Activated naive CD4-positive, alpha-beta T cell treated with anti-CD3 and anti-CD28 coated beads, Interleukin-2, amount 50 U/mL, for 72 hours (primary cell): ENCODE measurements around the gene ROBO4. TPM values are rescaled to one million over a fixed set of nuclear protein-coding genes. Genes with fewer than 3 reads are reported as not detected.

Experiments used
- ATAC-seq, 2 donors: fragments of 150-1000 bp; cut with Tn5 transposase; 2 replicates each; pipeline ENCODE4 v1.10.0; 2021; ENCODE audit warnings: mild to moderate bottlenecking in 2 of 2, moderate library complexity in 2 of 2
- DNase-seq, 2 donors: peaks; one replicate each; pipeline ENCODE4 v3.0.0; 2021 to 2022; ENCODE audit warnings: low spot score in 2 of 2
- H3K27ac Mint-ChIP-seq, 2 donors: one replicate each; pipeline ENCODE4 v1.8.0; 2022; ENCODE audit warnings: mild to moderate bottlenecking in 2 of 2, mixed read lengths in 2 of 2
- H3K36me3 Mint-ChIP-seq, 2 donors: one replicate each; pipeline ENCODE4 v1.8.0; 2022; ENCODE audit warnings: mixed read lengths in 2 of 2
- H3K9me3 Mint-ChIP-seq, 2 donors: one replicate each; pipeline ENCODE4 v1.8.0; 2022; ENCODE audit warnings: mixed read lengths in 2 of 2
- total RNA-seq, 2 donors: library from RNA; stranded (reverse); gene quantifications; one replicate each; pipeline ENCODE4 v1.2.3, GENCODE V29; 2022

The ROBO4 gene
- total RNA-seq, 2 donors from 2014 or later: not detected

DNA sequence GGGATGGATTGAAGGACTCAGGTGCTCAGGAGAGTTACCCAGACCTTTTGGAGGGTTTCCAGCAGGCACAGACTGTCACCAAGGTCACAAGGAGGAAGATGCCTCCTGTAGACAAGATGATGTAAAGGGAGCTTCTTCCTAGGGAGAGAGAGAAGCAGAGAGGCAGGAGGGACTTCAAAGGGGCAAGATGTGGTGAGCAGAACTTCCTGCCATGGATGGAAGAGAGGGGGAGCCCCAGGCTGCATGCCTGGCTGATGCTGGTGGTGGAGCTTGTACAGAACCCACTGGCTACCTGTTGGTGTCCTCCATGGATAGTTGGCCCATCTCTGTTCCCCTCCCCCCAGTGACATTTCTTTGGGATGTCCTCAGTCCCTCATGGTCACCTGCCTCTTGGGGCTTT is 25.6 kb upstream of the ROBO4 start:
- H3K27ac Mint-ChIP-seq: no peak overlapping the region
- no peaks in the 10 kb centered on the region for H3K9me3 Mint-ChIP-seq
- ATAC-seq (peak in 1 of 2 donors; percentile 33), DNase-seq (no peak)
- H3K36me3 Mint-ChIP-seq: no peaks in the 10 kb centered on the region

DNA sequence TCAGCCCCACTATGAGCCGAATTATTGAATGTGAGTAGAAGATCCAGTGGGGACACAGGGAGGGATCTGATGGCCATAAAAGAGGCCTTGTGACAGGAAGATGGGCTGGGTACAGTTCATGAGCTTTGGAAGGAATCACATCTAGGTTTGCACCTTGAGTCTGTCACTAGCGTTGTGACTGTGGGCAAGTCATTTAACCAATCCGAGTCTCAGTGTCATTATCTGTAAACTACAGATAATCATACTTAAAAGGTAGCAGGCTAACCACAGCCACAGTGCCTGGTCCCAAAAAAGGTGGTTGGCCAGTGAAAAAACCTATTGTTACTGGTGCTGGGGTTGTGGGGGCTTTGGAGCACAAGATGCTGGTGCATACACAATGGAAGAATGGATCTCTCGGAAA is 25.2 kb upstream of the ROBO4 start:
- Mint-ChIP-seq H3K36me3 (no peaks in the 10 kb centered on the region), H3K27ac (no peak overlapping the region), H3K9me3 (no peaks in the 10 kb centered on the region)
- DNase-seq (no peak), ATAC-seq (peak; percentile 19 to 47)

DNA sequence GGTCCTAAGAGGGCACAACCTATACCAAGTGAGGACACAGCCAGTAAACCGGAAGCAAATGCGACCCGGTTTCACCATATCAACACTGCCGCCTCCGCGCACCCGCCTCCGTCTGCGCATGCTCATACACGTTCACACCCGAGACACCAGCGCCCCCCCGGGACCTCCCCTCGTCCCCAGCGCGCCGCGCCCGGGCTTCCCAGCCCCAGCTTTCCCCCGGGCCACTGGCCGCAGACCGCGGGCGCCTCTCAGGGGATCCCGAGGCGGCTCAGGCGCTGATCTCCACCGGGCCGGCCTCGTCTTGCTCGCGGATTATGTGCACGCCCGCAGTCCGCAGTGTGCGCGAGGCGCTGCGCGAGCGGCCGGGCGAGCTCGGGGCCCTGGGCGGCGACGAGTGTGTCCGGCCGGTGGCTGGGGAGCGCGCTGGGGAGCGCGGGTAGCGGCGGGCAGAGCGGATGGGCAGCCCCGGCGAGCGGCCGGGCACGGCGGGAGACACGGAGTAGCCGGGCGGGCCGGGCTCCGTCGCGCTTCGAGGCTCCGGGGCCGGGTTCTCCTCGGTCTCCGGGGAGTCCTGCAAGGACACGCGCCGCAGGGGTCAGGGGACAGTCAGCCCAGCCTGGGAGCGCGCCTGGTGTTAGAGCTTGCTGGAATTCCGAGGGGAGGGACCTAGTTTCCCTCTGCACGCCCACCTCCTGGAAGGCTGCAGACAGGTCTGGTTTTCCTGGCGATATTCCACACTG is 23.4 kb upstream of the ROBO4 start:
- ATAC-seq: peak; percentile 77 to 87
- peak; percentile 80 to 85 for DNase-seq
- Mint-ChIP-seq H3K9me3 (no peaks in the 10 kb centered on the region), H3K27ac (no peak overlapping the region), H3K36me3 (no peaks in the 10 kb centered on the region)

DNA sequence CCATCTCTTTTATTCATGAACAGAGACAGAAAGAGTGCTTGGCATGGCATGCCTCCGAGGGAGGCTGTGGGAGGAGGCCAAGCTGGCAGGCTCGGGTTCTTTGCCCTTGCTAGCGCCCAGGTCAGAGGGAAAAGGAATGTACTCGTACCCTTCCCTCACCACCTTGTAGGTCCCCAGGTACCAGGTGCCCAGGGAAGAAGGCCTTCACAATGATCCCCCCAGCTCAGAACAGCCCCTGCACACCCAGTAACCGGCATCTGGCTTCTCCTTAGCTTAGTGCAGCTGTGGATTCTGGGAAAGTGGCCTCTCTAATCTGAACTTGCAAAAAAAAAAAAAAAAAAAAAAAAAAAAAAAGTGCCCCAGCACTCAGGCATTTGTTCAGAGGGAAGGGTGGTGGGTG is 22.7 kb upstream of the ROBO4 start:
- ATAC-seq: no peak
- Mint-ChIP-seq H3K36me3 (no peaks in the 10 kb centered on the region), H3K27ac (no peak overlapping the region)

DNA sequence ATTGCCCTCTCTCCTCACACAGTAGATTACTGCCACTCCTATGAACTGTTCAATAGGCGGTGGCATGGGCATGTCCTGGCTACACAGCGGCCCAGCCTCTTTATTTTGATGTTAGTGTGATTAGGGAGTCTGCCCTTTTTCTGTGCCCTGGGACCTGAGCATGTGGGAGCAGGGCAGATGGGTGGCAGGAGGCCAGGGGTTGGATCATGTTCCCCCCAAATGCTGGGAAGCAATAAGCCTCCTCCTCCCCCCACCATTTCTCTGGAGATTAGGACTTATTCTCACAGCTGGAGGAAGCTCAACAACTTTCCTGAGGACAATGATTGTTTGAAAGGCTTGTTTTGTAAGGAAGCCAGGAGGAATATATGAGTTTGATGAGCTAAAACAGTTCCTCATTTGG is 22.2 kb upstream of the ROBO4 start:
- Mint-ChIP-seq H3K9me3 (no peaks in the 10 kb centered on the region), H3K36me3 (no peaks in the 10 kb centered on the region), H3K27ac (no peak overlapping the region)
- no peak for DNase-seq
- no peak for ATAC-seq

More for the DNA sequence above, 22.7 kb upstream of the ROBO4 start:
- no peaks in the 10 kb centered on the region for H3K9me3 Mint-ChIP-seq
- no peak for DNase-seq

DNA sequence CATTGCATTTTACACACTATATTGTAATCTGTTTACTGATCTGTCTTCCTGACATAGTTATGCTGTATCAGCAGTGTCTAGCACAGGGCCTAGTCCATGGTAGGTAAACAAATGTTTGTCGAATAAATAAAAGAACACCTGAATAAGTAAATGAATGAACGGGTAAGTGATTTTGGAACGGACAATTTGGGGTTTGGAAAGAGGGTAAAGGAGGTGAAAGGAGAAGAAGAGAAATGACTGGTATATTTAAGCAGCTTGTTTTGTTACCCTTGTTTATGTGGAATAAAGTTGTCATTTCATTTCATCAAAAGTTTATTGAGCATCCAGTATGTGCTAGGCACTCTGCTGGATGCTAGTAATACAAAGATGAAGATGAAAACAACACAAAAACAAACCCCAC is 21.3 kb upstream of the ROBO4 start, which contains the start of gene HEPN1:
HEPN1 (plus strand) TSS at position 301 of the 400 bp plus-strand sequence.
- no peaks in the 10 kb centered on the region for H3K9me3 Mint-ChIP-seq
- peak within 1 kb of the TSS in 1 of 2 donors; percentile 12 for H3K27ac Mint-ChIP-seq
- ATAC-seq (no peak), DNase-seq (no peak)
- H3K36me3 Mint-ChIP-seq: no peaks in the 10 kb centered on the region

DNA sequence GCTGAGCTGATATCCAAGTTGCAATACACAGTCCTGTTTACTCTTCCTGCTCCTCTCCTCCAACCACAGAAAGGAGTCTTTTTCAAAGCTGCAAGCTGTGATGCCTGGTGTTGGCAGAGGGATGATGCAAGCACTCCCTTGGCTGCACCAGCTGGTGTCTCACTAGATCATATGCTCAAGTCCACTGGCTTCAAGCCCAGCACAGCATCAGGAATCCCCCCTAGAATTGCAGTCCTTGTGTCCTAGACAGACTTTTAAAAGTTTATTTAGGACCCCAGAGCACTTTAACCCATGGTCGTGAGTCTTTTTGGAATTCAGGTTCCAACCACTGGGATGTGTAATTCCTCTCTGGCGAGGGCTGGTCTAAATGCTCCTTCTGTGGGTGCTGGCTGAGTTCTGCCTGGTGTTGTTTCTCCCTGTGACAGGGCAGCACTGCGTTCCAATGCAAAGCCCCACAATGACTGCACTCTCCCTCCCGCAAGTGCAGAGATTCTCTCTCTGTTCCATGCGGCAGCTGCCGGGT is 19.5 kb upstream of the ROBO4 start:
- no peak for ATAC-seq

DNA sequence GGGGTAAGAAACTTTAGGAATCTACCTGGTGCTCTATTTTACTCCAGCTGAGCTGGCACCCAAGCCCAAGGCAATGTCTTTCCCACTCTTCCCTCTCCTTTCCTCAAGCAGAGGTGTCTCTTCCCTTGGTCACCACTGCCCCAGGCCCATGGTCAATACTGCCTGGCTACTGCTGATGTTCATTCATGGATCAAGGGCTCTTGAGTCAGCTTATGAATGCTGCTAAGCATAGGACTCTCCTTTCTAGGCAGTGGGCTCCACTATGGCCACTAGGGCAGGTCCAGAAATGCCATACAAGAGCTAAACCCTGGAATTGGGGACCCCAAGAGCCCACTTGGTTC is 18.7 kb upstream of the ROBO4 start:
- H3K27ac Mint-ChIP-seq: no peak overlapping the region
- peaks cover 6 to 12% of the 10 kb centered on the region in 2 donors for H3K9me3 Mint-ChIP-seq
- peaks cover 5 to 13% of the 10 kb centered on the region in 2 donors for H3K36me3 Mint-ChIP-seq
- DNase-seq (no peak), ATAC-seq (no peak)

More for the DNA sequence above, 19.5 kb upstream of the ROBO4 start:
- Mint-ChIP-seq H3K9me3 (peaks cover 0 to 6% of the 10 kb centered on the region in 2 donors), H3K27ac (no peak overlapping the region), H3K36me3 (peaks cover 5% of the 10 kb centered on the region in 2 donors)
- DNase-seq: no peak

DNA sequence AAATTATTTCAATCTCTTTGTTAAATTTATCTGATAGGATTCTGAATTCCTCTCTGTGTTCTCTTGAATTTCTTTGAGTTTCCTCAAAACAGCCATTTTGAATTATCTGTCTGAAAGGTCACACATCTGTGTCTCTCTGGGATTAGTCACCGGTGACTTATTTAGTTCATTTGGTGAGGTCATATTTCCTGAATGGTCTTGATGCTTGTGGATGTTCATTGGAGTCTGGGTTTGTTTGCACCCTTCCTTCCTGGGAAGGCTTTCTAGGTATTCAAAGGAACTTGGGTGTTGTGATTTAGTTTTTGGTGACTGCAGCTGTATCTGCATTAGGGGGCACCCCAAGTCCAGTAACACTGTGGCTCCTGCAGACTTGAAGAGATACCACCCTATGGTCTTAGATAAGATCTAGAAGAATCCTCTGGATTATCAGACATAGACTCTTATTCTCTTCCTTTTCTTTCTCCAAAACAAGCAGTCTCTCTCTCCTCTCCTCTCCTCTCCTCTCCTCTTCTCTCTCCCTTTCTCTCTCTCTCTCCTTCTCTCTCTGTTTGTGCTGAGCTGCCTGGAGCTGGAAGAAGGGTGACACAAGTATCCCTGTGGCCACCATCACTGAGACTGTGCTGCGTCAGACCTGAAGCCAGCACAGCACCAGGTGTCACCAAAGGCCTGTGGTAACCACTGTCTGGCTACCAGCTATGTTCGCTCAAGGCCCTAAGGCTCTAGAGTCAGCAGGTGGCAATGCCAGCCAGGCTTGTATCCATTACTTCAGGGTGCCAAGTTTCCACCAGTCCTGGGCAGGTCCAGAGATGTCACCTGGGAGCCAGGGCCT is 18.1 kb upstream of the ROBO4 start:
- ATAC-seq (no peak), DNase-seq (no peak)
- H3K36me3 Mint-ChIP-seq: peaks cover 5 to 13% of the 10 kb centered on the region in 2 donors
- no peak overlapping the region for H3K27ac Mint-ChIP-seq
- peaks cover 6 to 12% of the 10 kb centered on the region in 2 donors for H3K9me3 Mint-ChIP-seq

DNA sequence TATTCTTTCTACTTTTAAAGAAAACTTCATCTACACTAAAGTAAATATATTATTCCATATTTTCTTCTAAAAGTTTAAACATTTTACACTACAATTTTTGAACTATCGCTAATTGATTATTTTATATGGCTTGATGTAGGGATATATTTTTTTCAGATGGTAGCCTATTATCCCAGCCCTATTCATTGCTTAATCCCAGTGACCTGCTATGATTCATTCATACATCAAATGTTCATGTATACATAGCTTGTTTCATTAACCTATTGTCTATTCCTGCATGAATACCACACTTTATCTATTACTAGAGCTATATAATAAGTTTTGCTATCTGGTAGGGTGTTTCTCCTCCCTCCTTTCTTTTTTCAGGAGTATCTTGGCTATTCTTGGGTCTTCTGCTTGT is 5.0 kb upstream of the ROBO4 start:
- ATAC-seq (no peak), DNase-seq (no peak)
- no peaks in the 10 kb centered on the region for H3K9me3 Mint-ChIP-seq
- no peaks in the 10 kb centered on the region for H3K36me3 Mint-ChIP-seq
- H3K27ac Mint-ChIP-seq: no peak overlapping the region

DNA sequence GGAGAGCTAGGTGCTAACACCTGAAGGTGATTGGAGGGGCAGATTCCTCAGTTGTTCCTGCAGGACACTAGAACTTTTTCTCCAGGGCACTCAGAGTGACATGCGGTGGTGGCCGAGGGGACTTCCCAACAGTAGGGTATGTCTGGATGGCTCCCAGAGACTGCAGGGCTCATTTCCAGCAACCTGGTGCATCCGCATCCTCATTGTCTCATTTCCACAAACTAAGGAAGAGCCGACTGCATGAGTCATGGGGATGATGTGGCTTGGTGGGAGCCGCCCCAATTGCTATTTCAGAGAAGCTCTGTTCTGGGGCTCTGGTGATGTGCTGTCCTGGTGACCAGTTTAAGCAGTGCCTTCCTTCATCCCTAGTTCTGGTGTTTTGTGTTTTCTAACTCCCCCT is 2.8 kb upstream of the ROBO4 start:
- H3K36me3 Mint-ChIP-seq: no peaks in the 10 kb centered on the region
- no peaks in the 10 kb centered on the region for H3K9me3 Mint-ChIP-seq
- no peak overlapping the region for H3K27ac Mint-ChIP-seq
- no peak for ATAC-seq
- DNase-seq: no peak

DNA sequence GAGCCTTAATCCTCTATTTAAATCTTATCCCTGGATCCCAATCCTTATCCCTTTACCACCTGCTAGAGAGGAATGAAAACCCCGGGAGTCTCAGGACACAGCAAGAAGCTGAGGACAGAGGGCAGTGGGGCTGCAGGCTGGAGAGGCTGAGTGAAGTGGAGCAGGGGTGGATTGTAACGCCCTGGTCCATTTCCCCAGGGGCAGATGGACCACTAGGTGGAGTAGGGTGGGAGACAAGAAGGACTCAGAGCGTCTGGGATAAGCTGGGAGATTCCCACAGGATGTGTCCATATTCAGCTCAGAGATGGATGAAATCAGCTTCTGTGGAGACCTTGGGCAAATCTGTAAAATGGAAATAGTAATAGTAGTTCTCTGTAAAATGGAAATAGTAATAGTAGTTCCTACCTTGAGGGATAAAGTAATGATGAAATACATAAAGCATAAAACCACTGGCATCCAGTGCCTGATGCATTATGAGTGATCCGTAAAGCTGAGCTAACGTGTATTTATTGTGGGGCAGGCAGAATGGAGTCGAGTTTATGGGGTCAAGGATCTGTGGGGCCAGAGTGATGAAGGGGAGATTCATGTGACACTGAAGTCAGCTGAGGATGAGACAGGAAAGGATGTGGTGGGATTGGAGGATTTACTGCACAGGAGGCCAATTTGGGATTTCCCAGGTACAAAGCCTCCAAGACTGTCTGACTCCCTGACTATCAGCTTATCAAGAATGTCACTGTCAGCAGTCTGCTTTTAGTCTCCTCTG is 1.9 kb upstream of the ROBO4 start:
- no peak overlapping the region for H3K27ac Mint-ChIP-seq
- DNase-seq (peak in 1 of 2 donors; percentile 31), ATAC-seq (no peak)
- H3K9me3 Mint-ChIP-seq: no peaks in the 10 kb centered on the region
- H3K36me3 Mint-ChIP-seq: no peaks in the 10 kb centered on the region

DNA sequence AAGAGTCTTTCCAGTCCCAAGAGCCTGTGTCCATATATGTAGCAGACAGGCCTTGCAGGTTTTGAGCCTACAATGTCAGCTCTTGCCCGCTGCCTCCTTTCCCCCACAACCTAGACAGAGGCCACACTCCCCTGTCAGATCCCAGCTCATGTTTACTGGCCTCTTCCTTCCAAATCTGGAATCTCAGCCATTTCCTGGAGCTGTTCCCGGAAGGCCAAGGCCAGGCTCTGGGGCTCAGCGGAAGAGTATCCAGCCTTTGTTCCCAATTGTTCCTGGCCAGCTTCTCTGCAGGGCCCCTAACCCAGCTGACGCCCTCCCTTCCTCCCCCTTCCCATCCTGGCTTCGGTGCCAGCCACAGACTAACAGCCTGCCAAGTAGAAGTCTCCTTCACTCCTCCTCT is 1.0 kb upstream of the ROBO4 start:
- no peaks in the 10 kb centered on the region for H3K9me3 Mint-ChIP-seq
- no peak for ATAC-seq
- no peak overlapping the region for H3K27ac Mint-ChIP-seq
- H3K36me3 Mint-ChIP-seq: no peaks in the 10 kb centered on the region
- no peak for DNase-seq

DNA sequence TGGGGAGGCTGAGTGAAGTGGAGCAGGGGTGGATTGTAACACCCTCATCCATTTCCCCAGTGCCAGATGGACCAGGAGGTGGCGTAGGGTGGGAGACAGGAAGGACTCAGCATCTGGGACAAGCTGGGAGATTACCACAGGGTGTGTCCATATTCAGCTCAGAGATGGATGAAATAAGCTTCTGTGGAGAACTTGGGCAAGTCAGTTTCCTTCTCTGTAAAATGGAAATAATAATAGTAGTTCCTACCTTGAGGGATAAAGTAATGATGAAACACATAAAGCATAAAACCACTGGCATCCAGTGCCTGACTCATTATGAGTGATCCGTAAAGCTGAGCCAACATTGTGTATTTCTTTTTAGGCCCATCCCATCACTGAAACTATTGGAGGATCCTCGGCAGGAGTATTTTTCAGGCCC is 607 bp upstream of the ROBO4 start:
- Mint-ChIP-seq H3K9me3 (no peaks in the 10 kb centered on the region), H3K27ac (no peak overlapping the region)

DNA sequence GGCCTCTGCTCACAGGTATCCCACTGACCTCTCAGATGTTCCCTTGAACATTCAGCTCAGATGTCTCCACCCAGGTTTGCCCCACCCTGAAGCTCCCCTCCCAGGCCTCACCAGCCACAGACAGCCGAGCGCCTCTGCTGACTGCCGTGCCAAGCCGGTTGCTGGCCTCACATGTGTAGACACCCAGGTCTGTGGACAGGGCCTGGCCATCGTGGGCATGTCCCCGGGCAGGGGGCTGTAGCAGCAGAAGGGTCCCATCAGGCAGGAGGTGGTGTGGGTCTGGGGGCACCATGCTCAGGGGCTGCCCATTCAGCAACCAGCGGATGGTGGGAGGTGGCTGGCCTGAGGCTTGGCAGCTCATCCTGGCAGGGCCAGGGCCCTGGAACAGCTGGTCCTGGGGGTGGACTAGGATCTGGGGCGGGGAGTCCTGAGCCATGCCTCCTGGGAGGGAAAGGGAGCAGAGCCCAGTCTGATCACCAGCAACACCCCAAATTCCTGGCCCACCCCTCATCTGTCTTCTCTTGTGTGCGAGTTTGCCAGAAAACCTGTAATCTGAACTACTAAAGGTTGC is 759 bp downstream of the ROBO4 start:
- H3K9me3 Mint-ChIP-seq: no peaks in the 10 kb centered on the region
- no peak overlapping the region for H3K27ac Mint-ChIP-seq
- H3K36me3 Mint-ChIP-seq: no peaks in the 10 kb centered on the region
- DNase-seq: peak in 1 of 2 donors; percentile 45
- ATAC-seq: no peak

More for the DNA sequence above, 607 bp upstream of the ROBO4 start:
- DNase-seq (no peak), ATAC-seq (no peak)
- no peaks in the 10 kb centered on the region for H3K36me3 Mint-ChIP-seq

DNA sequence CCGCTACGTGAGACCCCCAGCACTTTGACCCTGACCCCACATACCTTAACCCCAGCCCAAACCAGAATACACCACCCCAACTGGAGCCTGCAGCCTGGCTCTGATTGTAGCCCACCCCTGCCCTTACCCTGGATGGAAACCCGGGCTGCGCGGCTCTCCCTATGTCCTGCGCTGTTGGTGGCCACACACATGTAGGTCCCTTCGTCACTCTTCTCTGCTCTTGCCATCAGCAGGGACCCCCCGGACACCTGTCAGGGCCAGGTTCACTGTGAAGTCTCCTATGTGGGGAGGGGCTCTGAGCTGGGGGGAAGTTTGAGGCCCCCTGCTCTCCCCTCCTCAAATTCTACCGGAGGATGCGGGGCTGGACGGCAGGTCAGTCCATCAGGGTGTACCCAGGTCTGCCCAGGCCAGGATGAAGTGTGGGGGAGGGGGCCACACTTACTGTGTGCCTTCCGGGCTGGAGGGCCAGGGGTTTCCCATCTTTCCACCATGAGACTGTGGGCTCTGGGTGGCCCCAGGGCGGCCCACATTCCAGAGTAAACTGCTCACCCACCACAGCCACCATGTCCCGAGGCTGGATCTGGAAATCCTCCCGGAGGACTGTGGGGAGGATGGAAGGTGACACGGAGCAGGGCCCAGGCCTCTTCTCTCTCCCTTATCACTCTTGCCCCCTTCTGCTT is 1.5 kb downstream of the ROBO4 start:
- Mint-ChIP-seq H3K36me3 (no peaks in the 10 kb centered on the region), H3K9me3 (no peaks in the 10 kb centered on the region), H3K27ac (no peak overlapping the region)
- ATAC-seq (no peak), DNase-seq (peak in 1 of 2 donors; percentile 33)
